Mesenchymal stem cell (in vitro differentiated cells and primary cell): ENCODE data around the gene DEPDC1B. TPM values are rescaled to one million over a fixed set of nuclear protein-coding genes. Genes with fewer than 3 reads are reported as not detected.

Source experiments
- DNase-seq: peaks from one replicate; pipeline ENCODE4 v3.0.0-alpha.2; 2013
- H2AFZ ChIP-seq: one replicate; pipeline ENCODE4 v1.6.1; 2013; ENCODE audit warnings: low read depth, mild to moderate bottlenecking, control low read depth, inconsistent platforms, low read length, moderate library complexity
- H2AK5ac ChIP-seq: 2 replicates; pipeline ENCODE4 v1.6.1; 2013; ENCODE audit warnings: low read length, moderate library complexity, mild to moderate bottlenecking, inconsistent platforms; ENCODE audit not compliant: severe bottlenecking
- H2BK120ac ChIP-seq: one replicate; pipeline ENCODE4 v1.6.1; 2013; ENCODE audit warnings: low read depth, mild to moderate bottlenecking, inconsistent platforms, low read length, moderate library complexity
- H2BK12ac ChIP-seq, 2 experiments: one replicate each; pipeline ENCODE4 v1.6.1; 2013; ENCODE audit warnings: inconsistent platforms in 2 of 2, low read length in 2 of 2, mild to moderate bottlenecking in 2 of 2, moderate library complexity in 2 of 2, control low read depth in 1 of 2
- H2BK15ac ChIP-seq: one replicate; pipeline ENCODE4 v1.6.1; 2013; ENCODE audit warnings: mild to moderate bottlenecking, low read depth, inconsistent platforms; ENCODE audit not compliant: poor library complexity, severe bottlenecking
- H2BK5ac ChIP-seq: 2 replicates; pipeline ENCODE4 v1.6.1; 2013; ENCODE audit warnings: low read depth, mild to moderate bottlenecking, low read length, control low read depth, inconsistent platforms; ENCODE audit not compliant: poor library complexity, severe bottlenecking
- H3K14ac ChIP-seq, 2 experiments: one replicate each; pipeline ENCODE4 v1.6.1; 2013; ENCODE audit warnings: inconsistent platforms in 2 of 2, low read length in 2 of 2, control low read depth in 1 of 2, mild to moderate bottlenecking in 1 of 2, moderate library complexity in 1 of 2
- H3K18ac ChIP-seq, 2 experiments: one replicate each; pipeline ENCODE4 v1.6.1; 2013; ENCODE audit warnings: inconsistent platforms in 2 of 2, low read length in 2 of 2, control low read depth in 1 of 2, low read depth in 1 of 2, mild to moderate bottlenecking in 1 of 2
- H3K23ac ChIP-seq, 2 experiments: one replicate each; pipeline ENCODE4 v1.6.1; 2013; ENCODE audit warnings: inconsistent platforms in 2 of 2, low read length in 2 of 2, mild to moderate bottlenecking in 2 of 2, moderate library complexity in 2 of 2, control low read depth in 1 of 2
- H3K27ac ChIP-seq: 2 replicates; pipeline ENCODE4 v1.5.1; 2013; ENCODE audit warnings: mild to moderate bottlenecking, moderate library complexity, low read length, control low read depth, inconsistent platforms; ENCODE audit not compliant: poor library complexity, severe bottlenecking
- H3K27me3 ChIP-seq, 2 experiments: 2 replicates each; pipeline versions ENCODE4 v1.6.1 to v1.7.0; 2013; ENCODE audit warnings: low read length in 2 of 2, mild to moderate bottlenecking in 2 of 2, moderate library complexity in 2 of 2, control low read depth in 1 of 2, inconsistent platforms in 1 of 2; ENCODE audit not compliant: control insufficient read depth in 1 of 2, insufficient read depth in 1 of 2
- H3K36me3 ChIP-seq, 2 experiments: 2 replicates each; pipeline versions ENCODE4 v1.6.1 to v1.7.0; 2013; ENCODE audit warnings: low read length in 2 of 2, control low read depth in 1 of 2, inconsistent platforms in 1 of 2, low read depth in 1 of 2, mild to moderate bottlenecking in 1 of 2; ENCODE audit not compliant: insufficient read depth in 2 of 2, control insufficient read depth in 1 of 2
- H3K4ac ChIP-seq, 2 experiments: one replicate each; pipeline ENCODE4 v1.6.1; 2013; ENCODE audit warnings: inconsistent platforms in 2 of 2, low read length in 2 of 2, mild to moderate bottlenecking in 2 of 2, moderate library complexity in 2 of 2, control low read depth in 1 of 2, low read depth in 1 of 2
- H3K4me1 ChIP-seq: 2 replicates; pipeline ENCODE4 v1.6.1; 2013; ENCODE audit warnings: low read depth, low read length, control low read depth; ENCODE audit not compliant: control insufficient read depth, insufficient read depth
- H3K4me2 ChIP-seq: 2 replicates; pipeline ENCODE4 v1.6.1; 2013; ENCODE audit warnings: low read length, mild to moderate bottlenecking, inconsistent platforms; ENCODE audit not compliant: poor library complexity, severe bottlenecking
- H3K4me3 ChIP-seq, 2 experiments: 2 replicates each; pipeline versions ENCODE4 v1.5.1 to v1.7.0; 2013; ENCODE audit warnings: low read length in 2 of 2, mild to moderate bottlenecking in 2 of 2, control low read depth in 1 of 2, low read depth in 1 of 2; ENCODE audit not compliant: insufficient read depth in 1 of 2
- H3K79me1 ChIP-seq: replicated peaks from 2 replicates; pipeline ENCODE4 v1.6.1; 2013; ENCODE audit warnings: mild to moderate bottlenecking, control low read depth, low read length, inconsistent platforms; ENCODE audit not compliant: poor library complexity, severe bottlenecking
- H3K9ac ChIP-seq: 2 replicates; pipeline ENCODE4 v1.7.0; 2013; ENCODE audit warnings: mild to moderate bottlenecking, low read length, moderate library complexity
- H3K9me3 ChIP-seq: 2 replicates; pipeline ENCODE4 v1.7.0; 2013; ENCODE audit warnings: mild to moderate bottlenecking, low read length; ENCODE audit not compliant: control insufficient read depth
- H4K8ac ChIP-seq: one replicate; pipeline ENCODE4 v1.6.1; 2013; ENCODE audit warnings: inconsistent platforms, mild to moderate bottlenecking, low read length, moderate library complexity
- H4K91ac ChIP-seq: one replicate; pipeline ENCODE4 v1.6.1; 2013; ENCODE audit warnings: mild to moderate bottlenecking, low read length, inconsistent platforms
- WGBS: methylation state at CpG from one replicate; pipeline ENCODE4 v1.1.7; 2013; ENCODE audit warnings: mixed read lengths; 5-methylcytosine and 5-hydroxymethylcytosine counted together
- polyA plus RNA-seq, 2 experiments: library from polyadenylated mRNA; stranded (reverse); fragments of 200-250 nt; gene quantifications; one replicate each; pipeline ENCODE4 v1.2.3, GENCODE V29; 2013

The DEPDC1B gene, protein sequence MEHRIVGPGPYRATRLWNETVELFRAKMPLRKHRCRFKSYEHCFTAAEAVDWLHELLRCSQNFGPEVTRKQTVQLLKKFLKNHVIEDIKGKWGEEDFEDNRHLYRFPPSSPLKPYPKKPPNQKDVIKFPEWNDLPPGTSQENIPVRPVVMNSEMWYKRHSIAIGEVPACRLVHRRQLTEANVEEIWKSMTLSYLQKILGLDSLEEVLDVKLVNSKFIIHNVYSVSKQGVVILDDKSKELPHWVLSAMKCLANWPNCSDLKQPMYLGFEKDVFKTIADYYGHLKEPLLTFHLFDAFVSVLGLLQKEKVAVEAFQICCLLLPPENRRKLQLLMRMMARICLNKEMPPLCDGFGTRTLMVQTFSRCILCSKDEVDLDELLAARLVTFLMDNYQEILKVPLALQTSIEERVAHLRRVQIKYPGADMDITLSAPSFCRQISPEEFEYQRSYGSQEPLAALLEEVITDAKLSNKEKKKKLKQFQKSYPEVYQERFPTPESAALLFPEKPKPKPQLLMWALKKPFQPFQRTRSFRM
- 1.6 TPM for polyA plus RNA-seq (2013, experiment 1 of 2)
- 1.5 TPM for polyA plus RNA-seq (2013, experiment 2 of 2)

DNA sequence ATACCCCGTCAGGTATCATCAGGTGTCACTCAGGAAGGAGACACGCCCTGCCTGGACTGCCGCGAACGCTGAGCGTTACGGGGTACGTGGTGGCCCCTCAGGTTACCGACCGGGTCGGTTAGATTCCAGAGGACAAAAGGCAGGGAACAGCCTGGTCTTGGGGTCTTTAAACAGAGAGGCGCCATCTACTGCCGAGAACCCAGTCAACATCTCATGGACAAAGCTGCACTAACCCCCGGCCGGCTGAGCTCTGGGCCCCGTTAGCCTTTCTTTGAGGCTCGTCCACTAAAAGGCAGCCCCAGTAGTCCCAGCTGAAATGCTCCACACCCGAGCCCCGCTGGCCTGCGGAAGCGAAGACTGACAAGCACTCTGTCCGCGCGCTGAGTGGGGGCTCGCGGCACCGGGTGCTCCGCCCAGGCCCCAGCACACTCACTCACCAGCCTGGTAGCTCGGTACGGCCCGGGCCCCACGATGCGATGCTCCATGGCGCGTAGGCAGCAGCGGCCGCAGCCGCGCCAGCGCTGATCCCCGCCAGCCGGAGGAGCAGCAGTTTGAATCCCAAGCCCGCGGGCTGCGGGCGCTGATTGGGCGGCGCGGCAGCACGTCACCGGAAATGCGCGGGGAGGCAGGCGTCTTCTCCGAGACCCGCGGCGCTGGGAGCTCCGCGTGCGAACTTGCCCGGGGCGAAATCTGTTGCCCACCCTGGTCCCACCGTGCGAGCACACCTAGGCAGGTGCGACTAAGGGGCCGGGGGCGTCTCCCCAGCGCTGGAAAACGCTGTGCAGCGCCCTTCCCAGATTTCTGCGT, at the start of gene DEPDC1B:
Gene DEPDC1B, minus strand, starts transcription at position 558 of the 807 bp plus-strand sequence. Its CDS starts 73 bp downstream, at position 485.
- peak within 1 kb of the TSS; percentile 92 for H2BK15ac ChIP-seq
- peak within 1 kb of the TSS; percentile 91 for H3K9ac ChIP-seq
- H4K8ac ChIP-seq = peak within 1 kb of the TSS; percentile 78
- no peak within 1 kb of the TSS for H2BK5ac ChIP-seq
- peak within 1 kb of the TSS; percentile 46 for H3K27ac ChIP-seq
- H3K4me3 ChIP-seq = peak within 1 kb of the TSS; percentile 70 to 98
- H3K23ac ChIP-seq = no peak within 1 kb of the TSS
- DNase-seq = peak; percentile 93
- H2BK12ac ChIP-seq = no peak within 1 kb of the TSS
- under 1% methylated on average over 69 of the region's 72 CpGs for WGBS
- H2AFZ ChIP-seq = peak within 1 kb of the TSS; percentile 99
- H4K91ac ChIP-seq = peak within 1 kb of the TSS; percentile 66
- no peaks in the 10 kb centered on the region for H3K4me1 ChIP-seq
- H2AK5ac ChIP-seq = no peak within 1 kb of the TSS
- peak within 1 kb of the TSS; percentile 73 to 85 for H3K4ac ChIP-seq
- H3K27me3 ChIP-seq = peaks cover 0 to 7% of the 10 kb centered on the region in 2 experiments
- peaks cover 5% of the 10 kb centered on the region for H3K79me1 ChIP-seq
- peak within 1 kb of the TSS; percentile 70 to 85 for H3K18ac ChIP-seq
- H3K9me3 ChIP-seq = no peaks in the 10 kb centered on the region
- peak within 1 kb of the TSS; percentile 71 for H2BK120ac ChIP-seq
- no peaks in the 10 kb centered on the region for H3K36me3 ChIP-seq
- H3K14ac ChIP-seq = peak within 1 kb of the TSS in 1 of 2 experiments; percentile 29
- peak within 1 kb of the TSS; percentile 92 for H3K4me2 ChIP-seq

DNA sequence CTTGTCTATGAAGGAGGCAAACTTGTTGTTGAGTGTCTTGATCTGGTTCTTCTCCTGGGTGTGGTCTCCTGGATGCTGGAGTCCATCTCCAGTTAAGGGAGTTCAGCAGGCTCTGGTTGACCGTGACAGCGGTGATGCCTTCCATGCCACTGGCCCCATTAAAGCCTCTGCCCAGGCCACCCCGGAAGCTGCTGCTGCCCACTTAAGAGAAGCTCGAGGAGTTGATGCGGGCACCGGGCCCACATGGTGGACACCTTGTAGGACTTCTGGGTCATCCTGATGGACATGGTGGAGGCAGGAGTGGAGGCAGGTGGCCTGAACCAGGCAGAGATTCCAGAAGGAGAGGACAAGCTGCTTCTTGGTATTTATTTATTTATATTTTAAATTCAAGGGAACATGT, 44.7 kb upstream of the DEPDC1B start:
- DNase-seq = no peak
- no peak overlapping the region for H3K4me2 ChIP-seq
- H3K9me3 ChIP-seq = no peaks in the 10 kb centered on the region
- H3K23ac ChIP-seq = no peak overlapping the region
- WGBS = 97% methylated on average over 6 of the region's 6 CpGs
- no peak overlapping the region for H2BK5ac ChIP-seq
- no peak overlapping the region for H3K14ac ChIP-seq
- no peak overlapping the region for H2BK15ac ChIP-seq
- no peaks in the 10 kb centered on the region for H3K36me3 ChIP-seq
- no peaks in the 10 kb centered on the region for H3K79me1 ChIP-seq
- H3K27ac ChIP-seq = no peak overlapping the region
- H2AK5ac ChIP-seq = no peak overlapping the region
- H3K18ac ChIP-seq = no peak overlapping the region
- H4K8ac ChIP-seq = no peak overlapping the region
- H4K91ac ChIP-seq = no peak overlapping the region
- H2BK120ac ChIP-seq = no peak overlapping the region
- H2BK12ac ChIP-seq = no peak overlapping the region
- no peak overlapping the region for H3K9ac ChIP-seq
- H3K27me3 ChIP-seq = no peaks in the 10 kb centered on the region
- H3K4ac ChIP-seq = no peak overlapping the region
- peaks cover 1% of the 10 kb centered on the region for H3K4me1 ChIP-seq
- H3K4me3 ChIP-seq = no peak overlapping the region
- no peak overlapping the region for H2AFZ ChIP-seq

DNA sequence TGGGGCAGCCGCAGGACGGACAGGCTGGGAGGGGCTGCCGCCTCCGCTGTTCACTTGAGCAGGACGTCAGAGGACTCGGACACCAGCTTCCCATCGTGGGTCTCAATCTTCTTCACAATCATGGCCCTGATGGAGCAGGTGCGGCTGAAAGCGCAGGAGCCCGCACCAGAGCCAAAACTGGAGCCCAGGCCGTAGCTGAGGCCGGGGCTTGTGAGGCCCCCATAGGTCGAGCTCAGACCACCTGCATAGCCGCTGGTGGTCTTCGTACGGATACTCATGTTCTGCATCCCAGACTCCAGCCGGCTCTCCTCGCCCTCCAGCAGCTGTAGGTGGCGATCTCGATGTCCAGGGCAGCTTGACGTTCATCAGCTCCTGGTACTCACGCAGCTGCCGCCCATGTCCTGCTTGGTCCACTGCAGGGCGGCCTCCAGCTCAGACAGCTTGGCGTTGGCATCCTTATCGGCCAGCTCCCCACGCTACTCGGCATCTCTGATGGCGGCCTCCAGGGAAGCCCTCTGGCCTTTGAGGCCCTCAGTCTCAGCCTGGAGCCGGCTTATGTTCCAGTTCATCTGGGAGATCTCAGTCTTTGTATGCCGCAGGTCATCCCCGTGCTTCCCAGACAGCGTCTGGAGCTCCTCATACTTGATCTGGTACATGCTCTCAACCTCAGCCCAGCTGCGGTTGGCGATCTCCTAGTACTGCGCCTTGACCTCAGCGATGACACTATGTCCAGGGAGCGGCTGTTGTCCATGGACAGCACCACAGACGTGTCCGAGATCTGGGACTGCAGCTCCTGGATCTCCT, 43.7 kb upstream of the DEPDC1B start:
- no peak for DNase-seq
- H3K27ac ChIP-seq = no peak overlapping the region

More for the DNA sequence above, 43.7 kb upstream of the DEPDC1B start:
- Histone ChIP-seq H2BK5ac (no peak overlapping the region), H3K9ac (no peak overlapping the region), H3K9me3 (peaks cover 5% of the 10 kb centered on the region), H3K14ac (no peak overlapping the region), H2BK15ac (no peak overlapping the region), H3K4me3 (no peak overlapping the region), H3K4ac (no peak overlapping the region), H3K4me1 (peaks cover 1% of the 10 kb centered on the region), H4K91ac (no peak overlapping the region), H2AK5ac (no peak overlapping the region), H3K18ac (no peak overlapping the region), H3K4me2 (no peak overlapping the region), H3K79me1 (no peaks in the 10 kb centered on the region), H3K36me3 (no peaks in the 10 kb centered on the region), H3K23ac (no peak overlapping the region), H3K27me3 (no peaks in the 10 kb centered on the region), H2AFZ (no peak overlapping the region), H4K8ac (no peak overlapping the region), H2BK120ac (no peak overlapping the region), H2BK12ac (no peak overlapping the region)
- WGBS = 86% methylated on average over 40 of the region's 40 CpGs
